Measurements from ENCODE around the gene C5orf63. TPM values are rescaled to one million over a fixed set of nuclear protein-coding genes. Genes with fewer than 3 reads are reported as not detected.

C5orf63 gene
- total and polyA plus RNA-seq, 2 donors (not counting 1 experiment from before 2014, with no cell fraction given), result 10.3 to 20.0 TPM

GRCh38 chr5:127010362-127010761, 62.9 kb downstream of the C5orf63 start:
- TF ChIP-seq, protein P1, sequence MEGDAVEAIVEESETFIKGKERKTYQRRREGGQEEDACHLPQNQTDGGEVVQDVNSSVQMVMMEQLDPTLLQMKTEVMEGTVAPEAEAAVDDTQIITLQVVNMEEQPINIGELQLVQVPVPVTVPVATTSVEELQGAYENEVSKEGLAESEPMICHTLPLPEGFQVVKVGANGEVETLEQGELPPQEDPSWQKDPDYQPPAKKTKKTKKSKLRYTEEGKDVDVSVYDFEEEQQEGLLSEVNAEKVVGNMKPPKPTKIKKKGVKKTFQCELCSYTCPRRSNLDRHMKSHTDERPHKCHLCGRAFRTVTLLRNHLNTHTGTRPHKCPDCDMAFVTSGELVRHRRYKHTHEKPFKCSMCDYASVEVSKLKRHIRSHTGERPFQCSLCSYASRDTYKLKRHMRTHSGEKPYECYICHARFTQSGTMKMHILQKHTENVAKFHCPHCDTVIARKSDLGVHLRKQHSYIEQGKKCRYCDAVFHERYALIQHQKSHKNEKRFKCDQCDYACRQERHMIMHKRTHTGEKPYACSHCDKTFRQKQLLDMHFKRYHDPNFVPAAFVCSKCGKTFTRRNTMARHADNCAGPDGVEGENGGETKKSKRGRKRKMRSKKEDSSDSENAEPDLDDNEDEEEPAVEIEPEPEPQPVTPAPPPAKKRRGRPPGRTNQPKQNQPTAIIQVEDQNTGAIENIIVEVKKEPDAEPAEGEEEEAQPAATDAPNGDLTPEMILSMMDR (IDR thresholded peaks at IDR 0.05), result no peak
- TF ChIP-seq EZH2 (IDR thresholded peaks at IDR 0.05; ENCODE audit: borderline replicate concordance, insufficient read depth, low read depth, low read length, poor library complexity, severe bottlenecking), result no peak
- POLR2A ChIA-PET, result no interaction called here
- H3K27me3 Mint-ChIP-seq, result no peaks in the 10 kb centered on the region
- DNase-seq, result no peak
- peaks cover 72% of the 10 kb centered on the region for H3K4me1 Mint-ChIP-seq
- Histone ChIP-seq H3K4me3 (ENCODE audit: control extremely low read depth in 1 of 5, extremely low read depth in 1 of 5, insufficient read depth in 1 of 5, low read depth in 2 of 5, low read length in 4 of 5) (no peak overlapping the region), H3K4me2 (replicated peaks; ENCODE audit: low read depth, low read length, poor library complexity, severe bottlenecking) (no peak overlapping the region), H3K27ac (ENCODE audit: low read length in 2 of 2) (no peak overlapping the region), H2AFZ (ENCODE audit: insufficient read depth, low read depth, low read length, poor library complexity, severe bottlenecking) (no peak overlapping the region), H3K27me3 (replicated peaks in 1 of 4; ENCODE audit: control extremely low read depth in 1 of 4, control insufficient read depth in 3 of 4, insufficient read depth in 4 of 4, low read length in 3 of 4) (no peaks in the 10 kb centered on the region), H3K4me1 (ENCODE audit: control insufficient read depth in 2 of 2, insufficient read depth in 2 of 2, low read length in 2 of 2) (peaks cover 33 to 58% of the 10 kb centered on the region in 2 donors), H3K9ac (ENCODE audit: low read length) (no peak overlapping the region), H3K9me3 (ENCODE audit: control extremely low read depth in 1 of 3, control insufficient read depth in 2 of 3, insufficient read depth in 1 of 3, low read length in 2 of 3) (no peaks in the 10 kb centered on the region), H3K79me2 (ENCODE audit: control insufficient read depth, insufficient read depth, low read length) (peaks cover 79% of the 10 kb centered on the region), H3K36me3 (replicated peaks in 1 of 2; ENCODE audit: control extremely low read depth in 1 of 2, control insufficient read depth in 1 of 2, extremely low read depth in 1 of 2, insufficient read depth in 2 of 2, low read length in 1 of 2) (peaks cover 0 to 2% of the 10 kb centered on the region in 2 experiments), H4K20me1 (ENCODE audit: control insufficient read depth, insufficient read depth, low read length, poor library complexity, severe bottlenecking) (no peaks in the 10 kb centered on the region)
- CTCF ChIA-PET, result interaction anchor here (1.0 kb wide), 1 partner anchor 12 kb away, joined by 3 read pairs; no protein-coding TSS in a partner anchor
- H3K9me3 Mint-ChIP-seq (ENCODE audit: insufficient read depth), result peaks cover 3% of the 10 kb centered on the region
- no peak for ATAC-seq (ENCODE audit: low read depth)
- no peak overlapping the region for H3K4me3 Mint-ChIP-seq
- H3K27ac Mint-ChIP-seq, result no peak overlapping the region
- 100% methylated on average over 1 of the region's 2 CpGs for WGBS (ENCODE audit: insufficient coverage)
- intact Hi-C loops (cut with micrococcal nuclease), result no loop called here

DNA sequence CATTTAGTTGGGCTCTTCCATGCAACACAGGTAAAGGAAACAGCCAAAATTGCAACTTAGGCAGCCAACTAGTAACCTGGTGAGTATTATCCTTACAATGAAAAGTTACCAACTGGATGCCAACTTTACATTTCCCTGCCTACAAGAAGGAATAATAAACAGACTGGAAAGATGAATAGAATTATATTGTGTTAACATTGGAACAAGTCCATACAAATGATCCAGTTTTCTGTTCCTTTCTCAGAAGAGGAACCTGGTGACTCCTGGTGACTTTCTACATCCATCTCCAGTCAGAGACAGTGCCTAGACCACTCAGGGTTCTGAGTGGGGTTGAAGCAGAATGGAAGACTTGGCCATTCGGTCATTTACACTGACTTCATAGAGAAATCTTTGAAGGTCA, 63.5 kb downstream of the C5orf63 start:
- intact Hi-C loops (cut with micrococcal nuclease), result no loop called here
- WGBS (ENCODE audit: insufficient coverage), result no CpG with 5 or more reads among the region's 1 CpG
- H3K9ac ChIP-seq (ENCODE audit: low read length), result no peak overlapping the region
- H3K9me3 ChIP-seq (ENCODE audit: control extremely low read depth in 1 of 3, control insufficient read depth in 2 of 3, insufficient read depth in 1 of 3, low read length in 2 of 3), result no peaks in the 10 kb centered on the region
- ChIA-PET CTCF (interaction anchor here (1.0 kb wide), 1 partner anchor 12 kb away, joined by 3 read pairs; no protein-coding TSS in a partner anchor), POLR2A (no interaction called here)
- H3K27ac ChIP-seq (ENCODE audit: low read length in 2 of 2), result no peak overlapping the region
- Mint-ChIP-seq H3K4me3 (no peak overlapping the region), H3K27me3 (no peaks in the 10 kb centered on the region), H3K9me3 (ENCODE audit: insufficient read depth) (peaks cover 3% of the 10 kb centered on the region), H3K4me1 (peaks cover 70% of the 10 kb centered on the region), H3K27ac (peak overlapping the region; percentile 15)
- no peak overlapping the region for H3K4me2 ChIP-seq (replicated peaks; ENCODE audit: low read depth, low read length, poor library complexity, severe bottlenecking)
- H3K36me3 ChIP-seq (replicated peaks in 1 of 2; ENCODE audit: control extremely low read depth in 1 of 2, control insufficient read depth in 1 of 2, extremely low read depth in 1 of 2, insufficient read depth in 2 of 2, low read length in 1 of 2), result peaks cover 0 to 2% of the 10 kb centered on the region in 2 experiments
- no peak overlapping the region for H3K4me3 ChIP-seq (ENCODE audit: control extremely low read depth in 1 of 5, extremely low read depth in 1 of 5, insufficient read depth in 1 of 5, low read depth in 2 of 5, low read length in 4 of 5)
- DNase-seq, result no peak
- peaks cover 80% of the 10 kb centered on the region for H3K79me2 ChIP-seq (ENCODE audit: control insufficient read depth, insufficient read depth, low read length)
- ATAC-seq (ENCODE audit: low read depth), result no peak
- TF ChIP-seq EZH2 (IDR thresholded peaks at IDR 0.05; ENCODE audit: borderline replicate concordance, insufficient read depth, low read depth, low read length, poor library complexity, severe bottlenecking), result no peak
- TF ChIP-seq, protein P1 (IDR thresholded peaks at IDR 0.05), result no peak
- H3K27me3 ChIP-seq (replicated peaks in 1 of 4; ENCODE audit: control extremely low read depth in 1 of 4, control insufficient read depth in 3 of 4, insufficient read depth in 4 of 4, low read length in 3 of 4), result no peaks in the 10 kb centered on the region
- no peak overlapping the region for H2AFZ ChIP-seq (ENCODE audit: insufficient read depth, low read depth, low read length, poor library complexity, severe bottlenecking)
- H3K4me1 ChIP-seq (ENCODE audit: control insufficient read depth in 2 of 2, insufficient read depth in 2 of 2, low read length in 2 of 2), result peaks cover 36 to 60% of the 10 kb centered on the region in 2 donors
- H4K20me1 ChIP-seq (ENCODE audit: control insufficient read depth, insufficient read depth, low read length, poor library complexity, severe bottlenecking), result no peaks in the 10 kb centered on the region
